Gastroesophageal sphincter (tissue), 3 donors: Measurements from ENCODE around the gene ZNF451.

Experiments
- CTCF ChIP-seq, 4 experiments: fragments of 200-600 bp in 2 of 4; fragments of 450-650 bp in 2 of 4; sonication (generic) in 1 of 4; IDR thresholded peaks; one replicate each; pipeline ENCODE4 v1.5.1; 2017 to 2019; ENCODE audit warnings: antibody characterized with exemption in 4 of 4, mild to moderate bottlenecking in 2 of 4, moderate library complexity in 2 of 4
- POLR2A ChIP-seq, 2 donors: fragments of 450-650 bp; IDR thresholded peaks; one replicate each; pipeline ENCODE4 v1.6.1; 2017; ENCODE audit warnings: antibody characterized with exemption in 2 of 2, mild to moderate bottlenecking in 2 of 2, moderate library complexity in 1 of 2
- POLR2AphosphoS5 ChIP-seq: sonication (generic); formaldehyde crosslinking; IDR thresholded peaks from one replicate; pipeline ENCODE4 v1.6.1; 2017; ENCODE audit warnings: antibody characterized with exemption

- TF ChIP-seq CTCF (IDR thresholded peaks at IDR 0.05) (no peak), POLR2A (IDR thresholded peaks at IDR 0.05) (no peak), POLR2AphosphoS5 (no peak)
Observed at GRCh38 chr6:57165080-57165479, 75.1 kb downstream of the ZNF451 start.
